ENCODE measurements around the gene RPL13. TPM values are rescaled to one million over a fixed set of nuclear protein-coding genes. Genes with fewer than 3 reads are reported as not detected.
A peak's percentile ranks its signal among the peaks of the same experiment; 100 is the strongest.

The RPL13 gene
- total RNA-seq, result 8,204 TPM

DNA sequence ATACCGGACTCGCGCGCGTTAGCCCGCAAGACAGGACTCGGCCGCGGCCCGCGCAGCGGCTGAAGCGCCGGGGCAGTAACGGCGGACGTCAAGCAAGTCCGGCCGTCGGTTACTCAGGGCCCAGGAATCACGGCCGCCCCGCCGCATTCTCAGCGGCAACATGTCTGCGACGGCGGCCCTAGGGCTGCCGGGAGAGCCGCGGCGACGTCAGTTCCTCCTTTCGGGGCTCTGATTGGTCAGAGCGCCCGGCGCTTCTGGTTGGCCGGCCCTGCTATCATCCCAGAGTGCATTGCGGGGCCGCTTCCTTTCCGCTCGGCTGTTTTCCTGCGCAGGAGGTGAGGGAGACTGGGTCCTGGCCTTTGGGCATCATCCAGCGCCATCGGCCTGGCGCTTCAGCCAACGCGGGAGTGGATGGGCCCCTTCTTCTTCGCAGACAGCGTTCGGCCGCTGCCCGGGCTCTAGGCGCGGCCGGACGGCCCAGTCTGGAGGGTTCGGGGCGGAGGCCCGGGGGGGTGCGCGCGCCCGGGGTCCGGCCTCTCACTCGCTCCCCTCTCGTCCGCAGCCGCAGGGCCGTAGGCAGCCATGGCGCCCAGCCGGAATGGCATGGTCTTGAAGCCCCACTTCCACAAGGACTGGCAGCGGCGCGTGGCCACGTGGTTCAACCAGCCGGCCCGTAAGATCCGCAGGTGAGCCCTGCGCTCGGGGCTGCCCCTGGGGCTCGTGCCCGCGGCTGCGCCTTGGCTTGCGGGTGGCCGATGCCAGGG lies at the start of gene RPL13:
Gene RPL13, plus strand, starts transcription at position 305 of the 764 bp plus-strand sequence. Its CDS starts 278 bp downstream, at position 583.
- intact Hi-C loops (cut with DNase I), result loop anchor here (5.0 kb wide), 1 partner anchor 142 kb away; the partner anchor contains the start of gene SPATA2L
- Histone ChIP-seq H3K36me3 (peaks cover 0 to 51% of the 10 kb centered on the region in 2 donors), H3K27ac (peak within 1 kb of the TSS; percentile 84), H3K9me3 (no peaks in the 10 kb centered on the region), H3K4me3 (peak within 1 kb of the TSS; percentile 82 to 88), H3K4me1 (peaks cover 54% of the 10 kb centered on the region), H3K27me3 (no peaks in the 10 kb centered on the region)
- DNase-seq (ENCODE audit: extremely low spot score in 2 of 2), result peak in 1 of 2 donors; percentile 96
- peak; percentile 59 to 95 for TF ChIP-seq POLR2A (IDR thresholded peaks at IDR 0.05)
- TF ChIP-seq POLR2AphosphoS5 (IDR thresholded peaks at IDR 0.05; ENCODE audit: insufficient read depth in 1 of 2, low read depth in 1 of 2), result peak; percentile 96 to 99
- TF ChIP-seq, protein P1, sequence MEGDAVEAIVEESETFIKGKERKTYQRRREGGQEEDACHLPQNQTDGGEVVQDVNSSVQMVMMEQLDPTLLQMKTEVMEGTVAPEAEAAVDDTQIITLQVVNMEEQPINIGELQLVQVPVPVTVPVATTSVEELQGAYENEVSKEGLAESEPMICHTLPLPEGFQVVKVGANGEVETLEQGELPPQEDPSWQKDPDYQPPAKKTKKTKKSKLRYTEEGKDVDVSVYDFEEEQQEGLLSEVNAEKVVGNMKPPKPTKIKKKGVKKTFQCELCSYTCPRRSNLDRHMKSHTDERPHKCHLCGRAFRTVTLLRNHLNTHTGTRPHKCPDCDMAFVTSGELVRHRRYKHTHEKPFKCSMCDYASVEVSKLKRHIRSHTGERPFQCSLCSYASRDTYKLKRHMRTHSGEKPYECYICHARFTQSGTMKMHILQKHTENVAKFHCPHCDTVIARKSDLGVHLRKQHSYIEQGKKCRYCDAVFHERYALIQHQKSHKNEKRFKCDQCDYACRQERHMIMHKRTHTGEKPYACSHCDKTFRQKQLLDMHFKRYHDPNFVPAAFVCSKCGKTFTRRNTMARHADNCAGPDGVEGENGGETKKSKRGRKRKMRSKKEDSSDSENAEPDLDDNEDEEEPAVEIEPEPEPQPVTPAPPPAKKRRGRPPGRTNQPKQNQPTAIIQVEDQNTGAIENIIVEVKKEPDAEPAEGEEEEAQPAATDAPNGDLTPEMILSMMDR (IDR thresholded peaks at IDR 0.05), result no peak

DNA sequence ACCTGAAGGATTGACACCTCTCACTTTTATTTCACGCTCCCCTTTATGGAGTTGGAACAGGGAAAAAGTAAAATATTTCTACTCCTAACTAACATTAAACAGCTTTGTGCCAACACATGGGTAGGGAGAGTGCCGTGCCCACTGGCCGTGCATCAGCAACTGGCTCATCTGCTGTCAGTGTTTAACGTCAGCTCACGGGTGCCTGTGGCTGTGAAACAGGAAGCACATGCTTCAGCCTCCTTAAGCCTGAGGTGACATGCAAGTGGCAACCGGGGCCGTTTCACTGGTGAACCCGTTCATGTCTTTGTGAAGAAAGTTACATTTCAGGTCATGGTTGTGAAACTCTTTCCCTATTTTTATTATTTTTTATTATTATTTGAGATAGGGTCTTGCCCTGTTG lies 49.1 kb upstream of the RPL13 start:
- Histone ChIP-seq H3K4me1 (peaks cover 31% of the 10 kb centered on the region), H3K4me3 (no peak overlapping the region), H3K9me3 (no peaks in the 10 kb centered on the region), H3K36me3 (peaks cover 0 to 57% of the 10 kb centered on the region in 2 donors), H3K27me3 (no peaks in the 10 kb centered on the region), H3K27ac (no peak overlapping the region)
- intact Hi-C loops (cut with DNase I), result no loop called here
- DNase-seq (ENCODE audit: extremely low spot score in 2 of 2), result no peak
- no peak for TF ChIP-seq POLR2A (IDR thresholded peaks at IDR 0.05)
- TF ChIP-seq, protein P1 (IDR thresholded peaks at IDR 0.05), result no peak

DNA sequence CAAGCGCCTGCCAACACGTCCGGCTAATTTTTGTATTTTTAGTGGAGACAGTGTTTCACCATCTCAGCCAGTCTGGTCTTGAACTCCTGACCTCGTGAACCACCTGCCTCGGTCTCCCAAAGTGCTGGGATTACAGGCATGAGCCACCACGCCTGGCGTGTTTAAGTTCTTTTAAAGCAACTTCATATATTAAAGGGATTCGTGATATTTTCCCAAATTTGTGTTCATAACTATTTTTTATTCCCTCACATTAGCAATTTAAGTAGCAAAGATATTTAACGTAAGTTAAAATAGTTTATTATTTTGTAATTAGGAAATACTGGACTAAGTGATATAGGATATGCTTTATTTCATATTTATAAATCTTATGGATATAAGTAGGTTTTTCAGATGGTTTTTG lies 48.0 kb upstream of the RPL13 start:
- H3K27me3 ChIP-seq, result no peaks in the 10 kb centered on the region
- TF ChIP-seq, protein P1 (IDR thresholded peaks at IDR 0.05), result no peak
- TF ChIP-seq POLR2A (IDR thresholded peaks at IDR 0.05), result no peak
- no peak for TF ChIP-seq POLR2AphosphoS5 (IDR thresholded peaks at IDR 0.05; ENCODE audit: insufficient read depth in 1 of 2, low read depth in 1 of 2)
- intact Hi-C loops (cut with DNase I), result no loop called here
- no peak for DNase-seq (ENCODE audit: extremely low spot score in 2 of 2)
- H3K4me1 ChIP-seq, result peaks cover 20% of the 10 kb centered on the region
- H3K27ac ChIP-seq, result no peak overlapping the region
- no peak overlapping the region for H3K4me3 ChIP-seq
- H3K9me3 ChIP-seq, result no peaks in the 10 kb centered on the region
- H3K36me3 ChIP-seq, result peaks cover 0 to 67% of the 10 kb centered on the region in 2 donors

DNA sequence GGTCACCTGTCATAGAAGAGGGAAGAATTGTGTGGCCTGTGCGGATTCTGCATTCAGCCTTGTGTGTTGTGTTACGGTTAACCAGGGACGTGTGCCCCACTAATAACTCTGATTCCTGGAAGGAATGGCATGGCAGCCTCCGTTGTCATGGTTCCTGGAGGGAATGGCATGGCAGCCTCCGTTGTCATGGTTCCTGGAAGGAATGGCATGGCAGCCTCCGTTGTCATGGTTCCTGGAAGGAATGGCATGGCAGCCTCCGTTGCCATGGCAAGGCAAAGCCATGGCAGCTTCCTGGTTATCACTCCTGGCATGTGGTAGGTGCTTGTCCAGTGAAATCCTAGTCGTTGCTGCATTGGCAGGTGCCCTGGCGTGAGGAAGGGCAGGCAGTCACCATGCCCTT lies 43.4 kb upstream of the RPL13 start:
- peaks cover 0 to 74% of the 10 kb centered on the region in 2 donors for H3K36me3 ChIP-seq
- no peak for TF ChIP-seq POLR2A (IDR thresholded peaks at IDR 0.05)
- TF ChIP-seq POLR2AphosphoS5 (IDR thresholded peaks at IDR 0.05; ENCODE audit: insufficient read depth in 1 of 2, low read depth in 1 of 2), result no peak
- TF ChIP-seq, protein P1 (IDR thresholded peaks at IDR 0.05), result no peak
- intact Hi-C loops (cut with DNase I), result no loop called here

DNA sequence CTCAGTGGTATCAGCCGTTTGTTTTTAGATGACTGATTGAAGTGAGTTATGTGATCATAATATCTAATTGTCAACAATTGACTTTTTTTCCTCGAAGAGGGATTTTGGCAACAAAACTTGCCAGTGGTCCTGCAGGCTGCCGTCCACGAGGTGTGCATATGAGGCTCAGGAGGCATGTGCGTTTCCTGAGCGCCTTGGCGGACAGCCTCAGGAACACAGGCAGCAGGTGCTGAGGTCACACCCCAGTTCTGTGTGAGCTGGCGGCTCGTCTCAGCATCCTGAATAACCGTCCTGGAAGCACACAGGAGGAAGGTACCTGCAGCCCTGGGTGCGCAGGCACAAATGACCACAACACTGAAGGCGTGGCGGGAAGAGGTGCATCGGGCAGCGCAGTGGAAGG lies 40.6 kb upstream of the RPL13 start:
- no peak for DNase-seq (ENCODE audit: extremely low spot score in 2 of 2)
- no peaks in the 10 kb centered on the region for H3K27me3 ChIP-seq
- H3K4me1 ChIP-seq, result no peaks in the 10 kb centered on the region
- peaks cover 0 to 66% of the 10 kb centered on the region in 2 donors for H3K36me3 ChIP-seq
- no peak overlapping the region for H3K27ac ChIP-seq
- H3K4me3 ChIP-seq, result no peak overlapping the region
- TF ChIP-seq, protein P1 (IDR thresholded peaks at IDR 0.05), result no peak
- no peak for TF ChIP-seq POLR2A (IDR thresholded peaks at IDR 0.05)
- no peak for TF ChIP-seq POLR2AphosphoS5 (IDR thresholded peaks at IDR 0.05; ENCODE audit: insufficient read depth in 1 of 2, low read depth in 1 of 2)
- intact Hi-C loops (cut with DNase I), result no loop called here
- no peaks in the 10 kb centered on the region for H3K9me3 ChIP-seq

More for the DNA sequence above, 43.4 kb upstream of the RPL13 start:
- H3K4me1 ChIP-seq, result no peaks in the 10 kb centered on the region
- no peak overlapping the region for H3K4me3 ChIP-seq
- H3K27me3 ChIP-seq, result no peaks in the 10 kb centered on the region
- DNase-seq (ENCODE audit: extremely low spot score in 2 of 2), result no peak
- no peaks in the 10 kb centered on the region for H3K9me3 ChIP-seq
- no peak overlapping the region for H3K27ac ChIP-seq
